HG03135 (cell line): ENCODE measurements around the gene P4HB.

Source experiments
- ATAC-seq: cut with Tn5 transposase; IDR thresholded peaks from one replicate; pipeline ENCODE4 v1.9.1; 2021; ENCODE audit warnings: mild to moderate bottlenecking, moderate library complexity; ENCODE audit not compliant: unreplicated experiment

The P4HB gene

GRCh38 chr17:81813371-81813684 lies 47.0 kb downstream of the P4HB start:
- ATAC-seq: no peak

DNA sequence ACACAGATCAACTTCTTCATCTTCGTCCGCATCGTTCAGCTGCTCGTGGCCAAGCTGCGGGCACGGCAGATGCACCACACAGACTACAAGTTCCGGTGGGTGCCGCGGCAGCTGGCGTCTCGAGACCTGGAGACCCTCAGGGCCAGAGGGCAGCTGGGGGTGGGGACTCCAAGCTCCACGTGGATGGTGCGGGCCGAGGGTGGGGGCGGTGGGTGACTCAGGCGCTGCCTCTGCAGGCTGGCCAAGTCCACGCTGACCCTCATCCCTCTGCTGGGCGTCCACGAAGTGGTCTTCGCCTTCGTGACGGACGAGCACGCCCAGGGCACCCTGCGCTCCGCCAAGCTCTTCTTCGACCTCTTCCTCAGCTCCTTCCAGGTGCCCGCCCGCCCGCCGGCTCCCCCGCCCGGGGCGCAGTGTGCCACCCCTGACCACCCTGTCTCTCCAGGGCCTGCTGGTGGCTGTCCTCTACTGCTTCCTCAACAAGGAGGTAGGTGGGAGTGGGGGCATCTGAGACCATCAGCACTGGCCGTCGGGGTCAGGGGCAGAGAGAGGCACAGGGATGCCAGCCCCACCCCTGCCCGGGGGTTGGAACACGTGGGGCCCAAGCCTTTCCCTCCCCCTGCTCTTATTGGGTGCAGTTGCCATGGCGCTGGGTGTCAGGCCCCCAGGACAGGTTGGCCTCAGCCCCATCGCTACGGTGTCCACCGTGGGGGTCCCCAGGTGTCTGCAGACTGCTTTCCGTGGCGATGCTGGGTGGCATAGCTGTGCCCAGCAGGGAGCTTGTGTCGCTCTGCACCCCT lies 47.6 kb downstream of the P4HB start:
- ATAC-seq: no peak

DNA sequence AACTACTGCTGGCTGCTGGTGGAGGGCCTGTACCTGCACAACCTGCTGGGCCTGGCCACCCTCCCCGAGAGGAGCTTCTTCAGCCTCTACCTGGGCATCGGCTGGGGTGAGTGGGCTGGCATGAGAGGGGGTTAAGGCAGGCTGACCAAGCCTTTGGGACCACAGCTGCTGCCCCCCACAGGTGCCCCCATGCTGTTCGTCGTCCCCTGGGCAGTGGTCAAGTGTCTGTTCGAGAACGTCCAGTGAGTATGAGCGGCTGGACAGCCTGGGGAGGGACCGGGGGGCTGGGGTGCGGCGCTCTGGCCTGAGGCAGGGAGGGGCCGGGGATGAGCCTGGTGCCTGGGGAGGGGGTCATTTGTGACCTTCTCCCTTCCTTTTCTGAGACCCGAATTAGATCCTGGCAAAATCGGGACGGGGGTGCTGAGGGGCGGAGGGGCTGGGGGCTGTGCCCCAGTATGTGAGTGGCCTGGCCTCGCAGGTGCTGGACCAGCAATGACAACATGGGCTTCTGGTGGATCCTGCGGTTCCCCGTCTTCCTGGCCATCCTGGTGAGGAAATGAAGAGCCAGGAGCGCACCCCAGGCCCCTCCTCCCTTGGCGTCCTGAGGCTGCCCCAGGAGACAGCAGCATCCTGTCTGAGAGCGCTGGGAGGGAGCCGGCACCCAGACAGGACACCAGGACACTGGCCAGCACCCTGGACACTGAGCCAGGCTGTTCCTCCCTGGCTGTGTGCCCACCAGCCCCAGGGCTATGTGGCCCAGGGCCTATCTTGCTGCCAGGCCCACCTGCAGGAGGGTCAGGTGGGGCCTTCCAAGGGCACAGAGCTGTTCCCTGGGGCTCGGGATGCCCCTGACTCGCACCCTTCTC lies 48.4 kb downstream of the P4HB start:
- no peak for ATAC-seq

GRCh38 chr17:81810892-81811704 lies 49.2 kb downstream of the P4HB start:
- no peak for ATAC-seq

GRCh38 chr17:81810476-81810875 lies 49.9 kb downstream of the P4HB start:
- no peak for ATAC-seq

GRCh38 chr17:81809556-81809998 lies 50.8 kb downstream of the P4HB start:
- no peak for ATAC-seq

DNA sequence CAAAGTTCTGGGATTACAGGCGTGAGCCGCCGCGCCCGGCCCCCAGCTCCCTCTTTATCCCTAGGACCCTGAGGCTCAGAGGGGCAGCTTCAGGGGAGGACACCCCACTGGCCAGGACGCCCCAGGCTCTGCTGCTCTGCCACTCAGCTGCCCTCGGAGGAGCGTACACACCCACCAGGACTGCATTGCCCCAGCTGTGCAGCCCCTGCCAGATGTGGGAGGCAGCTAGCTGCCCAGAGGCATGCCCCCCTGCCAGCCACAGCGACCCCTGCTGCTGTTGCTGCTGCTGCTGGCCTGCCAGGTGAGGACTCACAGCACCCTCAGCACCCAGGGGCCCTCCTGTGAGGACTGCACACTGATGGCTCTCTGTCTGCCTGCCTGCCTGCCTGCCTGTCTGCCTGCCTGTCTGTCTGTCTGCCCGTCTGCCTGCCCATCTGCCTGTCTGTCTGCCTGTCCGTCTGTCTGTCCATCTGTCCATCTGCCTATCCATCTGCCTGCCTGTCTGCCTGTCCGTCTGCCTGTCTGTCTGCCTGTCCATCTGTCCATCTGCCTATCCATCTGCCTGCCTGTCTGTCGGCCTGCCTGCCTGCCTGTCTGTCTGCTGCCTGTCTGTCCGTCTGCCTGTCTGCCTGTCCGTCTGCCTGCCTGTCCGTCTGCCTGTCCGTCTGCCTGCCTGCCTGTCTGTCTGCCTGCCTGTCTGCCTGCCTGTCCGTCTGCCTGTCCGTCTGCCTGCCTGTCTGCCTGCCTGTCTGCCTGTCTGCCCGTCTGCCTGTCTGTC lies 51.4 kb downstream of the P4HB start:
- no peak for ATAC-seq

DNA sequence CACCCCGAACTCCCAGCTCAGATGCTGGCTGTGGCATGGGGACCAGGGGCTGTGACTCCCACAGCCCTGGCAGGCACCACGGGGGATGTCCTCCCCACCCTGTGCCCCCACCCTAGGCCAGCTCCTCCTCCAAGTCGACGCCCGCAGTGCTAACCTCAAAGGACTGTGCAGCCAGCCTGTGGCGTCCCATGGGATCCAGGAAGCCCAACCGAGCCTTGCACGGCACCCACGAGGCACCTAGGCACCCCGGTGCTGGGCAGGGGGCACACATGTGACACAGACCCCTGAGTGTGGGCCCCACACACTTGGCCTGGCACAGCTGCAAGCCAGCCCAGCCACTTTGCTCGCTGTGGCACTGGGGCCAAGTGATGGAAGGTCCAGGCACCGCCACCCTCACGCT lies 52.5 kb downstream of the P4HB start:
- no peak for ATAC-seq

- no peak for ATAC-seq
Observed at GRCh38 chr17:81807210-81807719, 53.1 kb downstream of the P4HB start.

- ATAC-seq: no peak
Observed at GRCh38 chr17:81806461-81807209, 53.7 kb downstream of the P4HB start.

GRCh38 chr17:81805707-81806460 lies 54.5 kb downstream of the P4HB start:
- ATAC-seq: no peak

- no peak for ATAC-seq
Observed at GRCh38 chr17:81804559-81805399, 55.6 kb downstream of the P4HB start.

DNA sequence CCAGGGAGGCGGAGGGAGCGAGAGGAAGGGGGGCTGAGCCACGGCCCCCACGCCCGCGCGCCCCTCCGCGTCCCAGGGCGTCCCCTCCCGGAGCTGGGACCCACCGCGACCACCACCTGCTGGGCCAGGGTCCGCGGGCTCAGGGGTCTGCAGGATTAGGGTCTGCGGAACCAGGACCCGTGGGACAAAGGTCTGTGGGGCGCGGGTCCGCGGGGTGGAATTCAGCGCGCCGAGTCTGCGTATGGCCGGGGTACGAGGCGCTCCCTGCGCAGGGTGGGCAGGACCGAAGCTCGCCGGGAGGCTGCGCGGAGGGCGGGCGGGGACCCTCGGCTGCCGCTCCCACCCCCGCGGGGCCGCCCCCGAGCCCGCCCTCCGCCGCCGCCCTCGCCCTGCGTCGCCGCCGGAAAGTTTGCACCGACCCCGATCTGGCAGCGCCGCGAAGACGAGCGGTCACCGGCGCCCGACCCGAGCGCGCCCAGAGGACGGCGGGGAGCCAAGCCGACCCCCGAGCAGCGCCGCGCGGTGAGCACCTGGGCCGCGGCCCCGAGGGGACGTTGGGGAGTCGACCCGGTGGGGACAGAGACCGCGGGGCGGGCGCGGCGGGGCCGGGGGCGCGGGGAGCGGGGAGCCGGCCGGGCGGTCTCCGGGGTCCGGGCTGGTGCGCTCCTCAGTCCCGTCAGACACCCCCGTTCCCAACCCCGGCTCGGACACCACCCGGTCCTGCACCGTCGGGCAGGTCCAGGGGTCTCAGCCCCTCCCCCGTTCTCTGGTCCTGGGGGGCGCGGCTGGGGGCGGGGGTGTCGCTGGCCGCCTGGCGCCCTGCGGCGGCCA lies 56.4 kb downstream of the P4HB start, which contains the start of gene GCGR:
GCGR (plus strand) TSS at position 423 of the 831 bp plus-strand sequence. CDS start 4,869 bp downstream, outside the sequence.
- ATAC-seq: no peak

DNA sequence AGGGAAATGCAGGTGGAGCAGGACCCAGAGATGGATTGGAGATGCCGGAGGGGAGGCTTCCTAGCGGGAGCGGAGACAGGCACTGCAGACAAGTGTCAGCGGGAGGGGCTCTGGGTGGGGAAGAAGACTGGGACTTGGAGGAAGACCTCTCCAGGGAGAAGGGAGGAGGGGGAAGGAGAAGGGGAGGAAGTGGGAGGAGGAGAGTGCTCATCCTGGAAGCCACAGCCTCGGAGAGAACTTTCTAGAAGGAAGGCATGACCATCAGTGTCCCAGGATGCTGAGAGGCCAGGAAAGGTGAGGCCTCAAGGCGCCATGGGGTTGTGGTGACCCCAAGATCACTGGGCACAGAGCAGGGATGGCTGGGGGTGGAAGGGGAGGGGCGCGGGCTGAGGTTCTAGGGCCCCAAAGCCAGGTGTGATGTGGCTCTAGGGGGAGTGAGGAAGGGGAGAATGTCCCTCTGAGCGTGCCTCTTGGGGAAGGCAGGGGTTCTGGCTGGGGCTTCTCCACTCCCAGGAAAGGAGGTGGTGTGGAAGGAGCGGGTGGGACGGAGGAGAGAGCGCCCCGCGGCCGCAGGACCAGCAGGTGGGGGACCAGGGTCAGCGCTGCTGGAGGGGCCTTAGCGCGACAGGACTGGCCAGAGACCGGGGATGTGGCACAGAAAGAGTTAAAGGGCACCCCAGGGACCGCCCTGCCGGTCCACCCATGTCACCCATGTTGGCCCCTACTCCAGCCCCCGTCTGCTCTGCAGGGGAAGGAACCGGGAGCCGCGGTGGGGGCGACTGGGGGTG lies 57.3 kb downstream of the P4HB start:
- no peak for ATAC-seq

DNA sequence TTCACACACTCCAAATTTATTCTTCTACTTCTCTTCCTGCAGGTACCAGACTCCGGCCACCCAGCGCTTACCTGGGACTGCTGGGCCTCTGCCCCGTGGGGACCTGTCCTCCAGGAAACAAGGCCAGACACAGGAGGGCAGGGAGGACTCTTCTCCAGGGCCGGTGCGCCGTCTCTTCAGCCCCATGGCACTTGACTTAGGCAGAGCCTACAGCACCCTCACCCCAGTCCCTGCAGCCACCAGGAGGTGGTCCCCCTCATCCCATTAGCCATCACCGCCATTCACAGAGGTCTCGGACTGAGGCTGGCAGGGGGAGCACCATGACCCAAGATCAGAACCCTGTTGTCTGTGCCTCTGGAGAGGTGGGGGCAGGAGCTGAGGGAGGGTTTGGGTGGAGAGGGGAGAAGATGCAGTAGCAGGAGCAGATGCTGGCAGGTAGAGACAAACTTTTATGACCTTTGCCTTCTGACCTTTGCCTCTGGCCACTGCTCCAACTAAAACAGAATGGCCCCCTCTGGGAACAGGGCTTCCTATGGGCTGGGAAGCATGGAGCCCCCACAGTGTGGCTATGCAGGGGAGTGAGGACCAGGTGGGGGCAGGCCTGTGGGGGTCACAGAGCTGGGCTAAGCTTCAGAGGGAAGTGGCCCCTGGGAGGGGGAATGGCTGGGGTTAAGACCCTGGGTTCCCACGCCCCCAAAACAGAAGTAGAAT lies 58.1 kb downstream of the P4HB start:
- ATAC-seq: no peak

DNA sequence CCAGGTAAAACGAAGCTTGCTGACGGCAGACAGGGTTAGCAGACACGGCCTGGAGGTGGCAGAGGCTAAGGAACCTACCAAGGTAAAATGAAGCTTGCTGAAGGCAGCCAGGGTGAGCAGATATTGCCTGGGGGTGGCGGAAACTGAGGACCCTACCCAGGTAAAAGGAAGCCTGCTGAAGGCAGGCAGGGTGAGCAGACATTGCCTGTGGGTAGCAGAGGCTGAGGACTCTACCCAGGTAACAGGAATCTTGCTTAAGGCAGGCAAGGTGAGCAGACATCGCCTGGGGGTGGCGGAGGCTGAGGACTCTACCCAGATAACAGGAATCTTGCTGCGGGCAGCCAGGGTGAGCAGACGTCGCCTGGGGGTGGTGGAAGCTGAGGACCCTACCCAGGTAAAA lies 59.0 kb downstream of the P4HB start:
- no peak for ATAC-seq
